Measurements from ENCODE around the gene SLX9. TPM values are rescaled to one million over a fixed set of nuclear protein-coding genes. Genes with fewer than 3 reads are reported as not detected.

Gene SLX9
- total RNA-seq, 1 donor from 2014 or later, result 33.1 TPM

- peak overlapping the region; percentile 16 for H3K27ac Mint-ChIP-seq
These were observed 77.5 kb downstream of the SLX9 start for GRCh38 chr21:45017039-45017960.

GRCh38 chr21:45018131-45019075 lies 78.6 kb downstream of the SLX9 start:
- Mint-ChIP-seq H3K27me3 (peaks cover 40% of the 10 kb centered on the region), H3K4me3 (ENCODE audit: low read depth) (peak overlapping the region; percentile 52), H3K36me3 (ENCODE audit: insufficient read depth) (no peaks in the 10 kb centered on the region), H3K9me3 (ENCODE audit: low read depth) (peaks cover 3% of the 10 kb centered on the region), H3K27ac (no peak overlapping the region), H3K4me1 (ENCODE audit: low read depth) (peaks cover 16% of the 10 kb centered on the region)
- peak; percentile 9 for DNase-seq (ENCODE audit: low spot score, unreplicated experiment)
- TF ChIP-seq CTCF (IDR thresholded peaks at IDR 0.05; ENCODE audit: unreplicated experiment), result no peak

More at GRCh38 chr21:45017039-45017960, 77.5 kb downstream of the SLX9 start:
- Mint-ChIP-seq H3K4me3 (ENCODE audit: low read depth) (peak overlapping the region; percentile 52), H3K9me3 (ENCODE audit: low read depth) (no peaks in the 10 kb centered on the region), H3K27me3 (peaks cover 38% of the 10 kb centered on the region), H3K36me3 (ENCODE audit: insufficient read depth) (no peaks in the 10 kb centered on the region), H3K4me1 (ENCODE audit: low read depth) (peaks cover 25% of the 10 kb centered on the region)
- no peak for TF ChIP-seq CTCF (IDR thresholded peaks at IDR 0.05; ENCODE audit: unreplicated experiment)
- no peak for DNase-seq (ENCODE audit: low spot score, unreplicated experiment)

GRCh38 chr21:45019076-45019886 lies 79.5 kb downstream of the SLX9 start:
- Mint-ChIP-seq H3K36me3 (ENCODE audit: insufficient read depth) (no peaks in the 10 kb centered on the region), H3K27ac (no peak overlapping the region), H3K4me1 (ENCODE audit: low read depth) (peaks cover 13% of the 10 kb centered on the region), H3K9me3 (ENCODE audit: low read depth) (peaks cover 8% of the 10 kb centered on the region), H3K27me3 (peaks cover 41% of the 10 kb centered on the region), H3K4me3 (ENCODE audit: low read depth) (peak overlapping the region; percentile 9)
- TF ChIP-seq CTCF (IDR thresholded peaks at IDR 0.05; ENCODE audit: unreplicated experiment), result no peak
- DNase-seq (ENCODE audit: low spot score, unreplicated experiment), result peak; percentile 11

- no peak for TF ChIP-seq CTCF (IDR thresholded peaks at IDR 0.05; ENCODE audit: unreplicated experiment)
- Mint-ChIP-seq H3K27me3 (peaks cover 41% of the 10 kb centered on the region), H3K4me3 (ENCODE audit: low read depth) (no peak overlapping the region), H3K27ac (no peak overlapping the region), H3K9me3 (ENCODE audit: low read depth) (peaks cover 11% of the 10 kb centered on the region), H3K4me1 (ENCODE audit: low read depth) (peaks cover 13% of the 10 kb centered on the region), H3K36me3 (ENCODE audit: insufficient read depth) (no peaks in the 10 kb centered on the region)
- DNase-seq (ENCODE audit: low spot score, unreplicated experiment), result peak; percentile 8
These were observed 80.2 kb downstream of the SLX9 start for GRCh38 chr21:45019887-45020537.
